Central memory CD8-positive, alpha-beta T cell (primary cell): Measurements from ENCODE around the gene PATJ.
"Not testable (repeated sequence)": the region's sequence is repeated elsewhere in the genome, so short reads cannot be mapped to it uniquely, and the experiment has no call there.

Source experiments
- ATAC-seq: fragments of 150-1000 bp; cut with Tn5 transposase; replicated peaks from 2 replicates; pipeline ENCODE4 v1.10.0; 2022; ENCODE audit warnings: mild to moderate bottlenecking, moderate FRiP score, moderate number of reproducible peaks; ENCODE audit not compliant: poor library complexity, severe bottlenecking; ENCODE audit errors: extremely low read depth
- DNase-seq, 2 donors: peaks; one replicate each; pipeline ENCODE4 v3.0.0; 2021; ENCODE audit warnings: low spot score in 2 of 2
- H3K27ac Mint-ChIP-seq: one replicate; pipeline ENCODE4 v1.8.0; 2022; ENCODE audit warnings: low read depth, mild to moderate bottlenecking, moderate library complexity, mixed read lengths
- H3K27me3 Mint-ChIP-seq: one replicate; pipeline ENCODE4 v1.8.0; 2022; ENCODE audit warnings: mixed read lengths
- H3K36me3 Mint-ChIP-seq: one replicate; pipeline ENCODE4 v1.8.0; 2022; ENCODE audit warnings: mild to moderate bottlenecking, moderate library complexity, mixed read lengths; ENCODE audit not compliant: insufficient read depth
- H3K4me1 Mint-ChIP-seq: one replicate; pipeline ENCODE4 v1.8.0; 2022; ENCODE audit warnings: mixed read lengths
- H3K4me3 Mint-ChIP-seq: one replicate; pipeline ENCODE4 v1.8.0; 2022; ENCODE audit warnings: mild to moderate bottlenecking, moderate library complexity, mixed read lengths
- H3K9me3 Mint-ChIP-seq: one replicate; pipeline ENCODE4 v1.8.0; 2022; ENCODE audit warnings: mixed read lengths

PATJ gene

DNA sequence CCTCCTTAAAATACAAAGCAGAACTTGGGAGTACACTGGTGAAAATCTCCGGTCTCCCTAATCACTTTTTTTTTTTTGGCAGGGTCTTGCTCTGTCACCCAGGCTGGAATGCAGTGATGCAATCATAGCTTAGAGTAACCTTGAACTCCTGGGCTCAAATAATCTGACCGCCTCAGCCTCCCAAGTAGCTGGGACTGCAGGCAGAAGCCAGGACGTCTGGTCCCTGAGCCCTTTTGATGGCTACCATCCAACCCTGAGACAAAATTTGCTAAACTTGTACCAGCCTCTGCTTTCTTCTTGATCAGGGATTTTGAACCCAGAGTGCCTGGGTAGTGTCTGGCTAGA lies 456.5 kb downstream of the PATJ start:
- H3K27ac Mint-ChIP-seq, result no peak overlapping the region
- DNase-seq, result no peak
- H3K4me1 Mint-ChIP-seq, result no peaks in the 10 kb centered on the region
- H3K27me3 Mint-ChIP-seq, result peaks cover 27% of the 10 kb centered on the region
- H3K9me3 Mint-ChIP-seq, result no peaks in the 10 kb centered on the region
- ATAC-seq, result no peak
- H3K4me3 Mint-ChIP-seq, result no peak overlapping the region
- H3K36me3 Mint-ChIP-seq, result no peaks in the 10 kb centered on the region

DNA sequence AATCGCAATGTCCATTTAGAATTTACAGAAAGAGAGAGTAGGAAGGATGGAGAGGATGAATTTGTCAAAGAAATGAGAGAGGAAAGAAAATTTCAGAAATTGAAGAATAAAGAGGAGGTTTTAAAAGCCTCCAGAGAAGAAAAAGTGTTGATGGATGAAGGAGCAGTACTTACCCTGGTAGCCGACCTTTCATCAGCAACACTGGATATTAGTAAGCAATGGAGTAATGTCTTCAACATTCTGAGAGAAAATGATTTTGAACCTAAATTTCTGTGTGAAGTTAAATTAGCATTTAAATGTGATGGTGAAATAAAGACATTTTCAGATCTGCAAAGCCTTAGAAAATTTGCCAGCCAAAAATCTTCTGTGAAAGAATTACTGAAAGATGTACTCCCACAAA lies 464.9 kb downstream of the PATJ start:
- peaks cover 13% of the 10 kb centered on the region for H3K27me3 Mint-ChIP-seq
- H3K9me3 Mint-ChIP-seq, result peaks cover 14% of the 10 kb centered on the region
- H3K4me3 Mint-ChIP-seq, result no peak overlapping the region
- H3K4me1 Mint-ChIP-seq, result peaks cover 5% of the 10 kb centered on the region
- ATAC-seq (no peak), DNase-seq (no peak)
- H3K27ac Mint-ChIP-seq, result no peak overlapping the region
- peaks cover 2% of the 10 kb centered on the region for H3K36me3 Mint-ChIP-seq

DNA sequence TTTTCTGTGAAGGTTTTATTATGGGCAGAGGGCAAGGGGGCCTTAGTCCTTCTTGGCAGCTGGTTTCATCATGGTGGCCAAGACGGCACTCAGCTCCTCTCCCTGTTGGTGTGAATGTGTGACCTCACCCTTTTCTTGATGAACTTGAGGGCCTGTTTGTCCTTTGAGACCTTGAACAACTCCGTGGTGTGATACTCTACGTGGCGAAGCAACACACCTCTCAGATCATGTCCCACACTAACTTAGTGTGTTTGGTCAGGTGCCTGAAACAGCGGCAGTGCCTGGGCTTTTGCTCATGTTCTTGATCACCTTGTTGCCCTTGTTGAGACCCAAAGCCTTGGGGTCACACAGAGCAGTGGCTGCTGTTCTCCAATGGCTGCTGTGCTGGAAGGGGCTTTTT lies 465.8 kb downstream of the PATJ start:
- Mint-ChIP-seq H3K9me3 (peaks cover 14% of the 10 kb centered on the region), H3K27me3 (peaks cover 13% of the 10 kb centered on the region), H3K4me3 (no peak overlapping the region), H3K4me1 (peaks cover 5% of the 10 kb centered on the region), H3K27ac (no peak overlapping the region), H3K36me3 (peaks cover 2% of the 10 kb centered on the region)
- DNase-seq (no peak), ATAC-seq (no peak)

DNA sequence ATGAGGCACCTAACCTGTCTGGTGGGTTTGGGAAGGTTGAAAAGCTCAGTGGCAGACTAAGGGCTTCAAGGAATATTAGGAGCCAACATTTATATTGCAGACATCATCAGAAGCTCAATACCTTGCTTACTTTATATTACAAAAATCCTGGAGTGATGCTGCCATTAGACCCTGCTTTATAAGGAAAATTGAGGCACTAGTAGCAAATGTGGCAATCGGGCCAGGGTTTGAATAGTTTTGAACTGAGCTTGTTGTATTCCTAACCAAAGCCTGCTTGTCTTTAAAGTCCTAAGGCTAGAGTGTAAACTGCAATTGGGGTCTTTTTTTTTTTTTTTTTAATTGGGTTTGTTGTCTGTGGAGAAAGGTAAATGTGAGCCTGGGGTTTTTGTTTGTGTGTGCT lies 466.7 kb downstream of the PATJ start:
- H3K27me3 Mint-ChIP-seq, result peaks cover 13% of the 10 kb centered on the region
- DNase-seq (no peak), ATAC-seq (no peak)
- H3K4me1 Mint-ChIP-seq, result peaks cover 5% of the 10 kb centered on the region
- H3K9me3 Mint-ChIP-seq, result peaks cover 14% of the 10 kb centered on the region
- H3K27ac Mint-ChIP-seq, result no peak overlapping the region
- peaks cover 2% of the 10 kb centered on the region for H3K36me3 Mint-ChIP-seq
- H3K4me3 Mint-ChIP-seq, result no peak overlapping the region

DNA sequence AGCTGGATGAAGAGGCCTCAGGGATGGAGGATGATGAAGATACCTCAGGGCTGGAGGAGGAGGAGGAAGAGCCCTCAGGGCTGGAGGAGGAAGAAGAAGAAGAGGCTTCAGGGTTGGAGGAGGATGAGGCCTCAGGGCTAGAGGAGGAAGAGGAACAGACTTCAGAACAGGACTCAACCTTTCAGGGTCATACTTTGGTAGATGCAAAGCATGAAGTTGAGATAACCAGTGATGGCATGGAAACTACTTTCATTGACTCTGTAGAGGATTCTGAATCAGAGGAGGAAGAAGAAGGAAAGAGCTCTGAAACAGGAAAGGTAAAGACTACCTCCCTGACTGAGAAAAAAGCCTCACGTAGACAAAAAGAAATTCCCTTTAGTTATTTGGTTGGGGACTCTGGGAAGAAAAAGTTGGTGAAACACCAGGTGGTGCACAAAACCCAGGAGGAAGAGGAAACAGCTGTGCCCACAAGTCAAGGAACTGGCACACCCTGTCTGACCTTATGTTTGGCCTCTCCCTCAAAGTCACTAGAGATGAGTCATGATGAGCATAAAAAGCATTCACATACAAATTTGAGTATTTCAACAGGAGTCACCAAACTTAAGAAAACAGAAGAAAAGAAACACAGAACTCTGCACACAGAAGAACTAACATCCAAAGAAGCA lies 467.8 kb downstream of the PATJ start:
- DNase-seq (no peak), ATAC-seq (no peak)
- Mint-ChIP-seq H3K27me3 (peaks cover 13% of the 10 kb centered on the region), H3K27ac (no peak overlapping the region), H3K4me3 (no peak overlapping the region), H3K9me3 (peaks cover 14% of the 10 kb centered on the region), H3K4me1 (peaks cover 5% of the 10 kb centered on the region), H3K36me3 (peaks cover 2% of the 10 kb centered on the region)

DNA sequence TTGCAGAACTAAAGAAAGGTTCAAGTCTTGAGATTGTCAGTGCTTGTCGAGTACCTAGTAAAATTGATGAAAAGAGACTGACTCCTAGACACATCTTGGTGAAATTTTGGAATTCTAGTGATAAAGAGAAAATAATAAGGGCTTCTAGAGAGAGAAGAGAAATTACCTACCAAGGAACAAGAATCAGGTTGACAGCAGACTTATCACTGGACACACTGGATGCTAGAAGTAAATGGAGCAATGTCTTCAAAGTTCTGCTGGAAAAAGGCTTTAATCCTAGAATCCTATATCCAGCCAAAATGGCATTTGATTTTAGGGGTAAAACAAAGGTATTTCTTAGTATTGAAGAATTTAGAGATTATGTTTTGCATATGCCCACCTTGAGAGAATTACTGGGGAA lies 468.7 kb downstream of the PATJ start:
- H3K36me3 Mint-ChIP-seq, result peaks cover 2% of the 10 kb centered on the region
- H3K27me3 Mint-ChIP-seq, result peaks cover 13% of the 10 kb centered on the region
- no peak overlapping the region for H3K27ac Mint-ChIP-seq
- DNase-seq, result no peak
- peaks cover 5% of the 10 kb centered on the region for H3K4me1 Mint-ChIP-seq
- peaks cover 14% of the 10 kb centered on the region for H3K9me3 Mint-ChIP-seq
- ATAC-seq, result no peak
- no peak overlapping the region for H3K4me3 Mint-ChIP-seq

DNA sequence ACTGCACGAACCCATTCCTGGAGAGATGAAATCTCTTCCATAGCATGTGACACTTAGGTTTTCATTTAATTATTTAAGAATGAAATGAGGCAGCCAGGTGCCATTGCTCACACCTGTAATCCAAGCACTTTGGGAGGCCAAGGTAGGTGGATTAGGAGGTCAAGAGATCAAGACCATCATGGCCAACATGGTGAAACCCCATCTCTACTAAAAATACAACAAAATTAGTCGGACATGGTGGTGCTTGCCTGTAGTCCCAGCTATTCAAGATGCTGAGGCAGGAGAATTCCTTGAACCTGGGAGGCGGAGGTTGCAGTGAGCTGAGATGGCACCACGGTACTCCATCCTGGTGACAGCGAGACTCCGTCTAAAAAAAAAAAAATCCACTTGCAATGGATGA lies 470.1 kb downstream of the PATJ start:
- ATAC-seq, result no peak
- peaks cover 14% of the 10 kb centered on the region for H3K9me3 Mint-ChIP-seq
- DNase-seq, result no peak
- H3K36me3 Mint-ChIP-seq, result peaks cover 2% of the 10 kb centered on the region
- peaks cover 5% of the 10 kb centered on the region for H3K4me1 Mint-ChIP-seq
- H3K27ac Mint-ChIP-seq, result no peak overlapping the region
- peaks cover under 1% of the 10 kb centered on the region for H3K27me3 Mint-ChIP-seq
- H3K4me3 Mint-ChIP-seq, result no peak overlapping the region

DNA sequence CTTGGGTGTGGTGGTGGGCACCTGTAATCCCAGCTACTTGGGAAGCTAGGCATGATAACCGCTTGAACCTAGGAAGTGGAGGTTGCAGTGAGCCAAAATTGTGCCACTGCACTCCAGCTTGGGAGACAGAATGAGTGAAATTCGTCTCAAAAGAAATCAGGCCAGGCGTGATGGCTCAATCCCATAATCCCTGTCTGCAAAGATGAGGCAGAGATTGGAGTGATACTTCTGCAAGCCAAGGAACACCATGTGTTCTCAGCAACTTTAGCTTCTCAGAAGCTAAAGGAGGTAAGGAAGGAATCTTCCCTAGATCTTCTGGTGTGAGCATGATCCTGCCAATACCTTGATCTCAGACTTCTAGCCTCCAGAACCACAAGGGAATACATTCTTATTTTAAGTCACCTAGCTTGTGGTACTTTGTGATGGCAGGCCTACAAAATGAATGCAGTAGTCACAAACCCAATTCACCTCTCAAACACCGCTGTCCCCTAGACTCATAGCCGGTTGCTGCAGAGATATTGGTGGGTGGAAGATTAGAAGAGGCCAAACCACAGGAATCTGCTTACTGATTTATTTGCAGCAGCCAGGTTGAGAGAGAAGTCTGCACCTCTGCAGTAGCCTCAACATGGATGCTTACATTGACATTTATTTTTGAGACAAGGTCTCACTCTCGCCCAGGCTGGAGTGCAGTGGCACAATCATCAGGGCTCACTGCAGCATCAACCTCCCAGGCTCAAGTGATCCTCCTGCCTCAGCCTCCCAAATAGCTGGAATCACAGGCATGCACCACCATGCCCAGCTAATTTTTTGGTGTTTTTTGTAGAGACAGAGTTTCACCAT lies 471.0 kb downstream of the PATJ start:
- peaks cover 2% of the 10 kb centered on the region for H3K36me3 Mint-ChIP-seq
- no peaks in the 10 kb centered on the region for H3K27me3 Mint-ChIP-seq
- no peak overlapping the region for H3K4me3 Mint-ChIP-seq
- DNase-seq (no peak), ATAC-seq (no peak)
- peaks cover 14% of the 10 kb centered on the region for H3K9me3 Mint-ChIP-seq
- peaks cover 5% of the 10 kb centered on the region for H3K4me1 Mint-ChIP-seq
- no peak overlapping the region for H3K27ac Mint-ChIP-seq

DNA sequence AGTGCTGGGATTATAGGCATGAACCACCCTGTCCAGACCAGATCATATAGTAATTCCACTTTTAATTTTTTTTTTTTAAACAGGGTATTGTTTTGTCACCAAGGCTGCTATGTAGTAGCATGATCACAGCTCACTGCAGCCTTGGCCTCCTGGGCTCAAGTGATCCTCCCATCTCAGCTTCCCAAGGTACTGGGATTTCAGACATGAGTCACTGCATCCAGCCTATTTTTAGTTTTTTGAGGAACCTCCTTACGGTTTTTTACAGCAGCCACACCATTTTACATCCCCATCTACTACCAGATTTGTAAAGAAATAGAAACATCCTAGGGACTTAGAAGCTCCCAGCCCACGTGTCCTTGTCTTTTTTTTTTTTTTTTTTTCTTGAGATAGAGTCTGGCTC lies 476.3 kb downstream of the PATJ start:
- Mint-ChIP-seq H3K9me3 (no peaks in the 10 kb centered on the region), H3K4me1 (no peaks in the 10 kb centered on the region), H3K36me3 (no peaks in the 10 kb centered on the region), H3K4me3 (no peak overlapping the region), H3K27me3 (no peaks in the 10 kb centered on the region), H3K27ac (no peak overlapping the region)
- no peak for DNase-seq
- no peak for ATAC-seq

DNA sequence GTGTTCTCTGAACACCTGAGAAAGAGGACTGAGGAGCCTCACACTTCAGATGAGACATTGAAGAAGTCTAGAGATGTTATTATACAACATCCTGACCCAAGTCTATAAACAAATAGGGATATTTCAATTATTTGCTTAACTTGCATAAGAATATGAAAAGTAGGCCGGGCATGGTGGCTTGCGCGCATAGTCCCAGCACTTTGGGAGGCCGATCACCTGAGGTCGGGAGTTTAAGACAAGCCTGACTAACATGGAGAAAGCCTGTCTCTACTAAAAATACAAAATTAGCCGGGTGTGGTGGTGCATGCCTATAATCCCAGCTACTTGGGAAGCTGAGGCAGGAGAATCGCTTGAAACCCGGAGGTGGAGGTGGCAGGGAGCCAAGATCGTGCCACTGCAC lies 478.2 kb downstream of the PATJ start:
- H3K27me3 Mint-ChIP-seq, DNase-seq, H3K27ac Mint-ChIP-seq, H3K9me3 Mint-ChIP-seq, ATAC-seq, H3K4me3 Mint-ChIP-seq, H3K4me1 Mint-ChIP-seq, H3K36me3 Mint-ChIP-seq: not testable (repeated sequence)

DNA sequence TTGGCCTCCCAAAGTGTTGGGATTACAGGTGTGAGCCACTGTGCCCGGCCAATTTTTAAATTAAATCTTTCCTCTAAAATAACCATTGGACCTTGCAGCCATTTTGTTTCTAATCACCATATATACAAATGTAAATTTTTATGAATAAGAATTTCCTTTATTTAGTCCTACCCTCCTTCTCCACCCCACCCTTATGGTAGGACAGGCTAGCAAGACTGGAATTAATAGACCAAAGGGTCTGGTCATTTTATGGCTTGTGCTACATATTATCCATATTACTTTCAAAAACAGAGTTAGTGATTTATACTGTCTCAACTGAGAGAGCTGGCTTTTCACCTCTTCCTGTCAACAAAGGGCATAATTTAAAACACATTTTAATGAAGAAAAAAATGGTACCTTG lies 478.9 kb downstream of the PATJ start:
- DNase-seq, result no peak
- Mint-ChIP-seq H3K27me3 (no peaks in the 10 kb centered on the region), H3K36me3 (no peaks in the 10 kb centered on the region), H3K9me3 (no peaks in the 10 kb centered on the region), H3K4me1 (no peaks in the 10 kb centered on the region), H3K27ac (no peak overlapping the region), H3K4me3 (no peak overlapping the region)
- no peak for ATAC-seq

DNA sequence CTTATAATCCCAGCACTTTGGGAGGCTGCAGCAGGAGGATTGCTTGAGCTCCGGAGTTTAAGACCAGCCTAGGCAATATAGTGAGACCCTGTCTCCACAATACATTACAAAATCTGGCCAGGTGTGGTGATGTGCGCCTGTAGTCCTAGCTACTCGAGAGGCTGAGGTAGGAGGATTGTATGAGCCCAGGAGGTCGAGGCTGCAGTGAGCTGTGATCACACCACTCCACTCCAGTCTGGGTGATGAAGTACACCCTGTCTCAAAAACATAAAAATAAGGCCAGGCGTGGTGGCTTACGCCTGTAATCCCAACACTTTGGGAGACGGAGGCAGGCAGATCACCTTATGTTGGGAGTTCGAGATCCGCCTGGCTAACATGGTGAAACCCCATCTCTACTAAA lies 480.0 kb downstream of the PATJ start:
- no peak overlapping the region for H3K4me3 Mint-ChIP-seq
- H3K36me3 Mint-ChIP-seq, result no peaks in the 10 kb centered on the region
- no peak for ATAC-seq
- no peak for DNase-seq
- no peaks in the 10 kb centered on the region for H3K9me3 Mint-ChIP-seq
- H3K27me3 Mint-ChIP-seq, result peaks cover 1% of the 10 kb centered on the region
- no peak overlapping the region for H3K27ac Mint-ChIP-seq
- H3K4me1 Mint-ChIP-seq, result no peaks in the 10 kb centered on the region

DNA sequence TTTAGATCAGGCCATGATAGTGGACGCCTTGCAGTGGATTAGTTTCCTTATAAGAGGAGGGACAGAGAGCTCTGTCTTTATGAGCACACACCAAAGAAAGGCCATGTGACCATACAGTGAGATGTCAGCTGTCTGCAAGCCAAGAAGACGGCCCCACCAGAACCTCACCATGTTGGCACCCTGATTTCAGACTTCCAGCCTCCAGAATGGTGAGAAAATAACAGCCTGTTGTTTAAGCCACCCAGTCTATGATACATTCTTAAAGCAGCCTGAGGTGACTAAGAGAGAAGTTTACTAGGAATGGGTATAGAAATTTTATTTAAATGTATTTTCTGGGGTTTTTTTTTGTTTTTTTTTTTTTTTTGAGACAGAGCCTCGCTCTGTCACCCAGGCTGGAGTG lies 481.9 kb downstream of the PATJ start:
- H3K27me3 Mint-ChIP-seq, result peaks cover 20% of the 10 kb centered on the region
- no peaks in the 10 kb centered on the region for H3K36me3 Mint-ChIP-seq
- DNase-seq (no peak), ATAC-seq (no peak)
- no peaks in the 10 kb centered on the region for H3K4me1 Mint-ChIP-seq
- H3K27ac Mint-ChIP-seq, result no peak overlapping the region
- H3K4me3 Mint-ChIP-seq, result no peak overlapping the region
- no peaks in the 10 kb centered on the region for H3K9me3 Mint-ChIP-seq
